OCI-M2 (cell line): Measurements from ENCODE around the gene BTBD6.
"Not testable (repeated sequence)": the region's sequence is repeated elsewhere in the genome, so short reads cannot be mapped to it uniquely, and the experiment has no call there.

Experiments
- DNase-seq: peaks from one replicate; lab custom pipeline; 2025; ENCODE audit not compliant: unreplicated experiment; lab: John Stamatoyannopoulos, UW

Gene BTBD6

DNA sequence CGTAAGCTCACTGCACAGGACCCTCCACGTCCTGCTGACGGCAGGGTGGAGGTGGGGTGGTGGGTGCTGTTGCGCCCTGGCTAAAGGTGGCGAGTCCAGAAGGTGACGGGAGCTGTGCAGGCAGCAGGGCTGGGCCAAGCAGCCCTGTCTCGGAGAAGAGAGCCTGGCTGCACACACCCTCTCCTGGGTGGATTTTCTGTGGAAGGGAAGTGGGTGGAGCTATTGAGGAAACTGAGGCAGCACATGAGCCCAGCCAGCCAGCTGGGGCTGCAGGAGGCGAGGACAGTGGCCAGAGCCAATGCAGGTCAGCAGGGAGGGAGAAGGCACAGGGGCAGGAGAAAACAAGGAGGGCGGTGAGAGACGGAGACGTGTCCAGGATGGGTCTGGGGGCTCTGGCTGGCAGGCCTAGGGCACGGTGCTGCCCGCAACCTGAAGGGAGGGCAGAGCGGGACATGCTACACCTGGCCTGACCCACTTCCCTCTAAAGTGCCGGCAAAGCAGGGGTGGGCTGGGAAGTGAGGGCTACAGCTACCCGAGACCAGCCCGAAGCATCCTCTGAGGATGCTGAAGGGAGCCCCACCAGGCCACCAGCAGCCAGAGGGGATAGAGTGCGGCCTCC lies 20.5 kb downstream of the BTBD6 start:
- DNase-seq = no peak

DNA sequence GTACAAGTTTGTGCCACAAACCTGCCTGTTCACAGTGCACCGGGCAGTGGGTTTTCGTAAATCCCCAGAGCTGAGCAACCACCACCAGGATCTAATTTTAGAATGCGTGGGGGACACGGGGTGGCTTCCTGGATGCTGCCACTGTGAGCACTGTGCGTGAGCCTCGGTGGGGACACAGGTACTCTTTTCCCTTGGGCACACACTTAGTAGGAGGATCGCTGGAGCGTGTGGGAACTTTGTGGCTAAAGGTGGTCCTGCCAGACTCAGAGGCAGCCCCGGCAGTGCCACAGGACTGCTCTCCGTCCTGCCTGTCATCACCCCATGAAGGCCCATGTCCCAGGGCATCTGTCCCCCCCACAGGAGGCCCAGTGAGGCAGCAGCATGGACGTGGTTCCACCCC lies 21.1 kb downstream of the BTBD6 start:
- no peak for DNase-seq

DNA sequence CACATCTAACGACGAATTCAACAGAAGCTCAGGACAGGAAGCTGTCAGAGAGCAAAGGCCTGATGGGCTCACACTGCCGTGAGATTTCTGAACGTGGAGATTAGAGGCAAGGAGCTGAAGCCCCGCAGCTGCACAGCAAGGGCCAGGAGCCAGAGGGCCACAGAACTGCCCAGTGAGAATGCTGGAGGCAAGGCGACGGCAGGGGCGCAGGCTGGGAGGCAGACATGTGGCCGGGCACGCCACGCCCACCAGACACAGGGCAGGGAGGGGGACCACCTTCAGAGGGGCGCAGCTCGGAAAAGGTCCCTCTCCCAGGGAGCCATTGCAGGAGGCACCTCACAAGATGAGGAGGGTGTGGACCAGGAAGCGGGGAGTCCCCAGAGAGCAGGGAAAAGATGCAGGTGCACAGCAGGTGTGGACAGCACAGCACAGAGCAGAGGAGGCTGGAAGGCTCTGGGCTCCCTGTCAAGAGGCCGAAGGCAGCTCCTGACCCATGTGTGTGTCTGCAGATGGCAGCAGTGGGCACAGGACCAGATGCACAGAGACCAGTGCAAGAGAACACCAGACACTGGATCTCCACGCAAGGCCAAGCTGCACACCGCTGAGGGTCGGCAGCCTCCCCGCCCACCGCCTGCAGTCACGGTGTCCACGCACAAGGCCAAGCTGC lies 23.0 kb downstream of the BTBD6 start:
- no peak for DNase-seq

DNA sequence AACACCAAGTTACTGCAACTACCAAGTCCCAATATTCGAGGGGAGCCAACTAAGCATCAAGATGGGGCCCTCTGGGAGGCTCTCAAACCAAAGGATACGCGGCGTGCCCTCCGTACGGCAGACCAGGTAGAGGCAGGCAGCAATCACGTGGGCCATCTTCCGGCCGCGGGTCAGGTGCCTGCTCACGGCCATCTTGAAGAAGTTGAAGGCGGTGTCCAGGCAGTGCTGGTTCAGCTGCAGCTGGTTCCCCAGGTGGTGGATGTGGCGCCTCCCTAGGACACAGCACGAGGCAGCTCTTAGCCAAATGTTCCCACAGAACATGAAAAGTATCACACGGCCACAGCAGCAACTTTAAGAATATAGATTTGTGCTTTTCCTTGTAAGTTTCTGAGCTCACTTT lies 24.3 kb downstream of the BTBD6 start:
- no peak for DNase-seq

DNA sequence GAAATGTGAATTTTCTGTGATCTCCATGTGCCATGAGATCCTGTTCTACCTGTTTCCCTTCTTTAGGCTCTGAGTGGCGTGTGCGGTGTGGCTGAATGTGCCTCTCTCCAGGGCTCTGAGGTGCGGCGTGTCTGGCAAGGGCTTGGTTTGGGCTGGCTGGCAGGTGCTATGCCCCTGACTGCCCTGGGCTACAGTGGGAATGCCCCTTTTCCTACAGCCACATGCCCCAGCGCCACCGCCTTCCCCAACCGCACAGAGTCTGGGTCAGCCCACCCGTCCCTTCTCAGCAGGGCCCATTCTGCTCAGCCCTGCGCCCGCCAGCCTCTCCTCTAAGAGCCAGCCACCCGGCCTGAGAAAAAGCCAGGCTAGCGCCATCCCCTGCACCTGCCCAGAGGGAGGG lies 24.7 kb downstream of the BTBD6 start:
- DNase-seq = no peak

DNA sequence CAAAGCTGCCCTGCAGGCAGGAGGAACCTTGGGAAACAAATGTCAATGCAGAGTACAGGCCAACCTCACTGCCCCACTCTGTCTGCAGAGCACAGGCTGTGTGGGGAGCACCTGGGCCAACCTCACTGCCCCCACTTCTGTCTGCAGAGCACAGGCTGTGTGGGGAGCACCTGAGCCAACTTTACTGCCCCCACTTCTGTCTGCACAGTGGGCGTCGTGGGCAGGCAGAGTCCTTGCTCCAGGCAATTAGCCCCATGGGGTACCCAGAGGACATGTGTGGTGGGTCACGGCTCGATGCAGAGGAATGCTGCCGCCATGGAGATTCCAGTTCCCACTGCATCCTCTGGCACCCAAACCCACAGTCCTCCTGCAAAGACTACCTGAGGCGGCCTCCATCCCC lies 26.3 kb downstream of the BTBD6 start:
- no peak for DNase-seq

DNA sequence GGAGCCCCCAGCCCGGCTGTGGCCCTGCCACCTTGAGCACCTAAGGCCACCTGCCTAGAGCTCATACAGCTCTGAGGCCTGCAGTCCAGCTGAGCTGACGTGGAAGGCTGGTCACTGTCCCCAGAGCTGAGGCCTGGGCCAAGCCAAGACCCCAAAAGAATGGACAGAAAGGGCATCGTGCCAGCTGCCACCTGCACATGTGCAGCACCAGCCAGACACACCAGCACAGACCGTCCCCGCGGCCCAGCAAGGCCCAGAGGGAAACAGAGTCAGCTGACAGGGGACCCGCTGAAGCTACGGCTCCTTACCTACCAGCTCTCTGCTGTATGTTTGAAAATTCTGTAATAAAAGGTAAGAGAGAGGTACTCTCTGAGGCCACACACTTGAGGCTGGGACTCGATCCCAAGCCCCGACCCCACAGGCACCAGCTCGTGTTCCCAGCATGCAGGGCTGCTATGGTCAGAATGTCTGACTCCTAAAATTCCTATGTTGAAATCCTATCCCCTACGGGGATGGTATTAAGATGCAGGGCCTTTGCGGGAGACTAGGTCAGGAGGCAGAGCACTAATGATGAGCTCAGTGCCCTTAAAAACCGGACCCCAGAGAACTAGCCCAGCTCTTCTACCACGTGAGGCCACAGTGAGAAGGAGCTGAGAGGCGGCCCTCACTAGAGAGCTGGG lies 27.1 kb downstream of the BTBD6 start:
- no peak for DNase-seq

DNA sequence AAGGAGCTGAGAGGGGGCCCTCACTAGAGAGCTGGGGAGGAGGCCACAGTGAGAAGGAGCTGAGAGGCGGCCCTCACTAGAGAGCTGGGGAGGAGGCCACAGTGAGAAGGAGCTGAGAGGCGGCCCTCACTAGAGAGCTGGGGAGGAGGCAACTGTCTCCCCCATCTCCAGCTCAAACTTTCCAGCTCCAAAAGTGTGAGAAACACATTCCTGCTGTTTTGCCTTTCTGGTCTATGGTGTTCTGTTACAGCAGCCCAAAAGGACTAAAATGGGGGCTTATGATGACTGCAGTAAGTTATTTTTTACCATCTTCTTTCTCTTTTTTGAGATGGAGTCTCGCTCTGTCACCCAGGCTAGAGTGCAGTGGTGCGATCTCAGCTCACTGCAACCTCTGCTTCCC lies 29.1 kb downstream of the BTBD6 start:
- not testable (repeated sequence) for DNase-seq

DNA sequence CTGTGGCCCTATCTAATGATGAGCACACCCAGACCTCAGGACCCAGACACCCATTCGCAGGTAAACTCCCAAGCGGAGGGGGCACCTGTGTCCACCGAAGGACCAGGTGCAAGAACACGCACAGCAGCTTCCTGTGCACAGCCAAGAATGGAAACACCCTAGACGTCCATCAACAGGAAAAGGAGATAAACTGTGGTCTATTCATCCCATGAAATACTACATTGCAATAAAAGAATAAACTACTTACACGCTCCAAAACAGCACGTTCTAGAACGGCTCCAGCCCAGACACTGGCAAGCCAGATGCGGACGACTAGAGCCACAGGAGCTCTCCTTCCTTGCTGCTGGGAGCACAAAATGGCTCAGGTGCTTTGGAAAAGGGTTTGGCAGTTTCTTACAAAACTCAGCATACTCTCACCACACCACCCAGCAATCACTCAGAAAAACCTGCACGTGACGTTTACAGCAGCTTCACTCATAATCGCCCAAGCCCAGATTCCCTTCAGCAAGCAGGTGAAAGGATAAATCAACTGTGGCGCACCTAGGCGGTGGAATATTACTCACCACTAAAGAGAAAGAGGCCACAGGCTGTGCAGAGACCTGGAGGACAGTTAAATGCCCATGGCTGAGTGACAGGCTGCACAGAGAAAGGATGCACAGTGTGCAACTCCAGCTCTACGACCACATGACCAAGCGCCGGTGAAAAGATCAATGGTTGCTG lies 31.5 kb downstream of the BTBD6 start:
- no peak for DNase-seq

DNA sequence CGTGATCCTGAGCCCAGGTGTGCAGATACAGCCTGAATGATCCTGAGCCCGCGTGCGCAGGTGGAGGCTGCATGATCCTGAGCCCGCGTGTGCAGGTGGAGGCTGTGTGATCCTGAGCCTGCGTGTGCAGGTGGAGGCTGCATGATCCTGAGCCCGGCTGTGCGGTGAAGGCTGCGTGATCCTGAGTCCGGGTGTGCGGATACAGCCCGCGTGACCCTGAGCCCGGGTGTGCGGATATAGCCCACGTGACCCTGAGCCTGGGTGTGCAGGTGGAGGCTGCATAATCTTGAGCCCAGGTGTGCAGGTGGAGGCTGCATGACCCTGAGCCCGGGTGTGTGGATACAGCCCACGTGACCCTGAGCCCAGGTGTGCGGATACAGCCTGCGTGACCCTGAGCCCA lies 32.2 kb downstream of the BTBD6 start:
- DNase-seq = no peak

DNA sequence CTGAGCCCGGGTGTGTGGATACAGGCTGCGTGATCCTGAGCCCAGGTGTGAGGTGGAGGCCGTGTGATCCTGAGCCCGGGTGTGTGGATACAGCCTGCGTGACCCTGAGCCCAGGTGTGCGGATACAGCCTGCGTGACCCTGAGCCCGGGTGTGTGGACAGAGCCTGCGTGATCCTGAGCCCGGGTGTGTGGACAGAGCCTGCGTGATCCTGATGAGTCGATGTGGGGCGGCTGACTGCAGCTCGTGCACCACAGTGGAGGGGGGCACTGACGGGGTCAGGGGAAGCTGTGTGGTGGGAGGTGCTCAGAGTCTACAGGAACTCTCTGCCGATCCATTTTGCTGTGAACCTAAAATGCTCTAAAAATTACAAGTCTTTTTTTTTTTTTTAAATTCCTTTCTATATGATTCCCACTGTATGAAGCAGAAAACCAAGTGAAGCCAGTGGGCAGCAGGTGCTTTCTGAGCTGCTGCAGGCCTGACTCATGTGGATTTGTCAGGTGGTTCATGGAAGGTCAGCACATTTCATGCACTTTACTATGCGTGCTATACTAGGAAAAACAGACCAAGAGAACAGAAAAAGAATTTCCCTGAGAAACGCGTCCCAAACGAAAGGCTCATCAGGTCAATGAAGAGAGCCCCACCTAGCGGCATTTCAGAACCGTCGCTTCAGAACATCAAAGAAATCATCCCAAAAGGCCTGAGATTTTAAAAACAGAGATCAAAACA lies 33.2 kb downstream of the BTBD6 start:
- no peak for DNase-seq

DNA sequence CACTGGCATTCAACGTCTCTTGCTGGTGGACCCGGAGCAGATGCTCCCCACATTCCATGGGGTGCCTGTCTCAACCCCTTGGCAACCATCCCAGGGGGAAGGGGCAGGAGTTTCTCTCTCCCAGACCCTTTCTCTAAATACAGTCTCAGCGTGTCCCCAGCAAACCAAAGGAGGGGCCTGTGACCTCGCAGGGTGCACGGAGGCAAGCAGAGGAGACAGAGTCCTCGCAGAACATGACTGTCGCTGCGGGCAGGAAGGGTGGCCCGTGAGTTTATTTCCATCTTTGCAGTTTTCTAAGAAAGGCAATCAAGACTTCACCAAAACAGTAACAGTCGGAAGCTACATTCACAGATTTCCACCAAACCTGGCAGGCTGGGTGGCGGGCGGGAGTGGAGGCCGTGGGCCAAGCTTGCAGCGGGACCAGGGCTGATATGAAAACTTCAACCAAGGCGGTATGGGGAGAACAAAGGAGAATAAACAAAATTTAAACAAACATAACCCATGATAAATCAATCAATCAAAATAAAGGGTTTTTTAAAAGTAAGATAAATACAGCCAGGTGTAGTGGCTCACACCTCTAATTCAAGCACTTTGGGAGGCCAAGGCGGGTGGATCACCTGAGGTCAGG lies 33.9 kb downstream of the BTBD6 start:
- no peak for DNase-seq

DNA sequence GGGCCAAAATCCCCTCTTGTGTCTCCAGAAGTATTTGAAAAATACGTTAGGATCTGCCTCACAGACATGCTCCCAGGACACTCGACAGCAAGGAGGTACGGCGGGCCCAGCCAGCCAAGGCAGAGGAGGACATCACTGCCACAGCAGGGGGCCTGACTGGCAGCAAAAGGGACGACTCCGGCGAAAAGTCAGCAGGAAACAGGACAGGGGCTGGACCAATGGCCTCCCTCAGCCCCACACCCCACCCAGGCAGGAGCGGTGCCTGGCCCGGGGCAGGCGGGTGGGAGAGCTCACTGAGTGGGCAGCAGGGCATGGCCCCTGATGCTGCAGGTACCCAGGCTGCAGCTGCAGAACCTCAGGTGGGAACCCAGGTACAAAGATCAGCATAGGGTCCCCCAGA lies 34.7 kb downstream of the BTBD6 start:
- DNase-seq = no peak

DNA sequence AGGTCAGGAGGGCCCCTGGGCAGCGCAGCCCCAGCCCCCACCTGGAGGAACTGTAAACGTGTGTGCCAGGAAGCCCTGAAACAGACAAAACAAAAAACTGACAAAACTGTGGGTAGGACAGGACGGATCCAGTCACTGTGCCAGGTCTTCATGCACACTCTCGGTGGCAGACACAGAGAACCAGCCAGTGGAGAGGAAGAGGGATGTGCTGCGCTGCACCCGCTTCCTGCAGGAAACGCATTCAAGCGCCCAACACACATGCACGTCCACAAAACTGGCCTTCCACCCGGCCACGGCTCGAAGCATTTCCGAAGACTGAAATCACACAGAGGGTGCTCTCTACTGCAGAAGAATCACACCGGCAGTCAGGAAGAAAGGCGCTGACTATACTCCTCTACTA lies 35.6 kb downstream of the BTBD6 start:
- no peak for DNase-seq

DNA sequence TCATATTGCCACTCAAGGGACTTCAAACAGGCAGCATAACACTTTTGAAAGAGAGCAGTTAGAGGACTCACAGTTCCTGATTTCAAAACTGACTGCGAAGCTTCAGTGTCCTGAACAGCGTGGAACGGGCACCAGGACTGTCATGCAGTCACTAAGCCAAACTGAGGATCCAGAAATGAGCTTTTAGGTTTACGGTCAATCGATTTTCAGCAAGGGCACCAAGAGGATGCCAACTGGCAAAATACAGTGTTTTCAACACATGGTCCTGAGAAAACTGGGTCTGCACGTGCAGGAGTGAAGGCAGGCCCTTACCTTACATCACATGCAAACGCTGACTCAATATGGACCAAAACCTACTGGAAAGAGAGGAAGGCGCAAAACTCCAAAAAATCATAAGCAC lies 36.8 kb downstream of the BTBD6 start:
- no peak for DNase-seq

DNA sequence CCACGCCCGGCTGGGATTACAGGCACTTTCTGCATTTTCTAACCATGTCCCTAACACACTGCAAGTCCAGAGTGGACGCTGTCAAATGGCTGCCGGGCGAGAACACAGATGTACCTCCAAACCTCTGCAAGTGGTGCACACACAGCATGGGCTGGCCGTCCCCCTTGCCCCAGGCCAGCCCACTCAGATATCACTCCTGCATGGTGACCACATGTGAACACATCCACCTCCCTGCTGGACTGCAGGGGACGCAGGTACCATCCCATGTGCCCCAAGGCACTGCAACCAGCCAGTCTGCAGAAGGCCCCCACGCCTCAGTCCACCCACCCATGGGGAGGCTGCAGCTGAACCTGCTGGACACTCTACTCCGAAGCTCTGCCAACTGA lies 38.4 kb downstream of the BTBD6 start:
- no peak for DNase-seq

DNA sequence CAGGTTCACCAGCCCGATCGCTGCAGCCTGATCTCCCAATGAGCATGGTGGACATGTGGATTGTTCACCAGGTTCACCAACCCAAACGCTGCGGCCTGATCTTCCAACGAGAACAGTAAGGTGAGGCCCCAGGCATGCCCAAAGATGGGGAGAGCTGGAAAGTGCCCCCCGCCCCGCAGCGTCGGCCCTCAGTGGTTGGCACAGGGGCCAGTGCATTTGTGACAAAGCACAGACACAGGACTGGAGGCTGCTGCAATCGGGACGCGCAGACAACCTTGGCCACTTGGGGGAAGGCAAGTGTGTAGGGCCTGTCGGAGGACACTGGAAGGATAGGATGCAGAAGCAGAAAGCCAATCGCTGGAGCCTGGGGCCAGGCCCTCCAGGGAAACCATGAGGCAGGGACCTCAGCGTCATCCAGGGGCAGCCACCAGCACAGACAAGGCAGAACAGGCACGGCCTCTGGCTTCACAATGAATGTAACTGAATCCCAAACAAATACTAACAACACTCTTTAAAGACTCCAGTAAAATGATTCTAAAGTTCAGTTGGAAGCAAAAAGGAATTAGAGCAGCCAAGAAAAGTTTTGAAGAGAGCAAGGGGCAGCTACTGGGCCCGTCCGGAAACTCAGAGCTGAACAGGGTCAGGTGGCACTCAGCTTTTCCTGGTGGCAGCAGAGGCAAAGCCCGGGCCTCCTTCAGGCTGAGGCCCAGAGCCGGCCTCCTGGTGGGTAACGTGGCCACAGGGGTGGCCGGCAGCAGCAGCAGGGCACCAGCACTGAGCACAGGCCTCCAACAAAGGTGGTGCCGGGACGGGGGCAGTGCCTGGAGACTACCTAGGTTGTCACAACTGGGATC lies 39.1 kb downstream of the BTBD6 start:
- no peak for DNase-seq

DNA sequence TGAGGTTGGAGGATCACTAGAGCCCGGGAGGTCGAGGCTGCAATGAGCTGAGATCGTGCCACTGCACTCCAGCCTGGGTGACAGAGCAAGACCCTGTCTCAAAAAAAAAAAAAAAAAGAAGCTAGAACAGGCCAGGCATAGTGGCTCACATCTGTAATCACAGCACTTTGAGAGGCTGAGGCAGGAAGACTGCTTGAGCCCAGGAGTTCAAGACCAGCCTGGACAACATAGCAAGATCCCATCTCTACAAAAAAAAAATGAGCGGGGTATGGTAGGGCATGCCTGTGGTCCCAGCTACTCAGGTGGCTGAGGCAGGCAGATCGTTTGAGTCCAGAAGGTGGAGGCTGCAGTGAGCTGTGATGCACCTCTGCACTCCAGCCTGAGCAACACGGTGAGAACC lies 40.6 kb downstream of the BTBD6 start:
- DNase-seq = not testable (repeated sequence)

DNA sequence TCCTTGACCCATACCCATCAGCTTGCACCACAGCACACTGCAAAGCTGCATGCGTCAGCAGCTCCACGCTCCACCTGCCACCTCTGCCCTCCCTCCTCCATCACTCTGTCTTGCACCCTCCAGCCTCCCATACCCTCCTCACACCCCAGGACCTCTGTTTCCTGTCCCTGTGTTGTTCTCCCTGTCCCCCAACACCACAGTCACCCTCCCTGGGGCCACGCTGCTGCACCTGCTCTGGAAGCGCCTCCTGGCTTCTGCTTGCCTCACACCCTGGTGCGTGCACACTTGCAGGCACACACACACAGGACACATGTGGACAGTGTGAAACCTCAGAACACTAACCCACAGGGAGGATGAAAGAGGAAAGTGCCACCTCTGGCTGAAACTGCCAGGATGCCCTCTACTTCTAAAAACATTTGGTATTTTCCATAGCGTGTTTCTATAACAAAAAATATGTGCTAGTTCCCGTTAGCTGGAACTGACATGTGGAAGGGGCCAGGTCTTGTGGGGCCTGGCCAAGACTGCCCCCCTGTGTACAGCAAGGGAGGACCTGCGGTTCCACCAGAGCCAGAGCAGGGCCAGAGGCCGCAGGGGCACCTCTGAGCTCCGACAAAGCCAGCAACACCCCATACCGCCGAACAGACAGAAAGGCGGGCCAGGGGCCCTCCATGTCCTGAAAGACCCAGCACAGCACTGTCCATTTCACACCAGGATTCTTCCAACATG lies 42.5 kb downstream of the BTBD6 start:
- no peak for DNase-seq
